ENCODE data around the gene CIAO1. TPM values are rescaled to one million over a fixed set of nuclear protein-coding genes. Genes with fewer than 3 reads are reported as not detected.

CIAO1 gene
- total RNA-seq, 1 donor from 2014 or later, result 58.6 TPM

DNA sequence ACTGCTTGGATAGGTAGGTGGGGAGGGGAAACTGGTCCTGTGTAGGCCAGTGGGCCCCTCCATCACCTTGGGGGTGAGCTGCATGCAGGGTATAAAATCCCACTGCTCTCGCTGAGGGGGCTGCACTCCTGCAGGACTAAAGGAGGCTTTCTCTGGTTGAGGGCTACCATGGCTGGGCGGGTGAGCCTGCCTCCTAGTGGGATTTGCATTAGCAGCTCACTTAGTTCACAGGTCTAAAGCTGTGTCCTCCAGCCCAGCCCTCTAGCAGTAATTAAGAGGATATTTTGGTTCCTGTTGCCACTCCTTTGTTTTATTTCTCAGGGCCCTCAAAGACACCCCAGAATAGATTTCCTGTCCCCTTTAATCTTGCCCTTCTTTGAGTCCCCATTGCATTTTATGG is 24.8 kb upstream of the CIAO1 start:
- TF ChIP-seq, protein P1, sequence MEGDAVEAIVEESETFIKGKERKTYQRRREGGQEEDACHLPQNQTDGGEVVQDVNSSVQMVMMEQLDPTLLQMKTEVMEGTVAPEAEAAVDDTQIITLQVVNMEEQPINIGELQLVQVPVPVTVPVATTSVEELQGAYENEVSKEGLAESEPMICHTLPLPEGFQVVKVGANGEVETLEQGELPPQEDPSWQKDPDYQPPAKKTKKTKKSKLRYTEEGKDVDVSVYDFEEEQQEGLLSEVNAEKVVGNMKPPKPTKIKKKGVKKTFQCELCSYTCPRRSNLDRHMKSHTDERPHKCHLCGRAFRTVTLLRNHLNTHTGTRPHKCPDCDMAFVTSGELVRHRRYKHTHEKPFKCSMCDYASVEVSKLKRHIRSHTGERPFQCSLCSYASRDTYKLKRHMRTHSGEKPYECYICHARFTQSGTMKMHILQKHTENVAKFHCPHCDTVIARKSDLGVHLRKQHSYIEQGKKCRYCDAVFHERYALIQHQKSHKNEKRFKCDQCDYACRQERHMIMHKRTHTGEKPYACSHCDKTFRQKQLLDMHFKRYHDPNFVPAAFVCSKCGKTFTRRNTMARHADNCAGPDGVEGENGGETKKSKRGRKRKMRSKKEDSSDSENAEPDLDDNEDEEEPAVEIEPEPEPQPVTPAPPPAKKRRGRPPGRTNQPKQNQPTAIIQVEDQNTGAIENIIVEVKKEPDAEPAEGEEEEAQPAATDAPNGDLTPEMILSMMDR (IDR thresholded peaks at IDR 0.05; ENCODE audit: insufficient read depth, low read depth, low read length), result no peak
- H3K9me3 ChIP-seq (ENCODE audit: insufficient read depth, low read depth, low read length), result no peaks in the 10 kb centered on the region
- no peaks in the 10 kb centered on the region for H3K36me3 ChIP-seq (ENCODE audit: insufficient read depth, low read length)
- H3K9ac ChIP-seq (ENCODE audit: low read length), result no peak overlapping the region
- H3K36me3 Mint-ChIP-seq (ENCODE audit: low read depth, unreplicated experiment), result peaks cover 13% of the 10 kb centered on the region
- no peak overlapping the region for H3K4me3 Mint-ChIP-seq (ENCODE audit: unreplicated experiment)
- no peak overlapping the region for H3K27ac ChIP-seq (ENCODE audit: low read depth, low read length)
- DNase-seq (ENCODE audit: low read depth) (no peak), FAIRE-seq (no peak)
- H3K4me3 ChIP-seq (ENCODE audit: insufficient read depth, low read depth, low read length), result no peak overlapping the region
- no peak overlapping the region for H2AFZ ChIP-seq (ENCODE audit: low read depth, low read length)
- H3K4me2 ChIP-seq (ENCODE audit: low read length), result no peak overlapping the region
- H4K20me1 ChIP-seq (ENCODE audit: insufficient read depth, low read length), result no peaks in the 10 kb centered on the region
- H3K79me2 ChIP-seq (ENCODE audit: insufficient read depth, low read length), result no peaks in the 10 kb centered on the region
- H3K4me1 ChIP-seq (ENCODE audit: insufficient read depth, low read length), result peaks cover 15% of the 10 kb centered on the region
- H3K9me3 Mint-ChIP-seq (ENCODE audit: unreplicated experiment), result no peaks in the 10 kb centered on the region
- H3K27me3 Mint-ChIP-seq (ENCODE audit: low read depth, unreplicated experiment), result no peaks in the 10 kb centered on the region
- H3K27me3 ChIP-seq (ENCODE audit: insufficient read depth, low read length), result no peaks in the 10 kb centered on the region
- peaks cover 10% of the 10 kb centered on the region for H3K4me1 Mint-ChIP-seq (ENCODE audit: low read depth, unreplicated experiment)
- no peak overlapping the region for H3K27ac Mint-ChIP-seq (ENCODE audit: unreplicated experiment)

- FAIRE-seq (peak; percentile 32), DNase-seq (ENCODE audit: low read depth) (peak; percentile 69)
- peak overlapping the region; percentile 61 for H2AFZ ChIP-seq (ENCODE audit: low read depth, low read length)
Observed at GRCh38 chr2:96241900-96242611, 24.0 kb upstream of the CIAO1 start.

GRCh38 chr2:96243843-96244242 is 22.2 kb upstream of the CIAO1 start:
- Histone ChIP-seq H2AFZ (ENCODE audit: low read depth, low read length) (no peak overlapping the region), H3K27me3 (ENCODE audit: insufficient read depth, low read length) (no peaks in the 10 kb centered on the region), H3K4me1 (ENCODE audit: insufficient read depth, low read length) (peaks cover 16% of the 10 kb centered on the region), H3K27ac (ENCODE audit: low read depth, low read length) (no peak overlapping the region), H3K79me2 (ENCODE audit: insufficient read depth, low read length) (no peaks in the 10 kb centered on the region), H3K9ac (ENCODE audit: low read length) (no peak overlapping the region), H3K9me3 (ENCODE audit: insufficient read depth, low read depth, low read length) (no peaks in the 10 kb centered on the region), H4K20me1 (ENCODE audit: insufficient read depth, low read length) (no peaks in the 10 kb centered on the region), H3K36me3 (ENCODE audit: insufficient read depth, low read length) (no peaks in the 10 kb centered on the region), H3K4me3 (ENCODE audit: insufficient read depth, low read depth, low read length) (no peak overlapping the region), H3K4me2 (ENCODE audit: low read length) (no peak overlapping the region)
- Mint-ChIP-seq H3K27ac (ENCODE audit: unreplicated experiment) (no peak overlapping the region), H3K4me3 (ENCODE audit: unreplicated experiment) (no peak overlapping the region), H3K9me3 (ENCODE audit: unreplicated experiment) (no peaks in the 10 kb centered on the region), H3K4me1 (ENCODE audit: low read depth, unreplicated experiment) (peaks cover 10% of the 10 kb centered on the region), H3K27me3 (ENCODE audit: low read depth, unreplicated experiment) (no peaks in the 10 kb centered on the region), H3K36me3 (ENCODE audit: low read depth, unreplicated experiment) (peaks cover 6% of the 10 kb centered on the region)
- no peak for TF ChIP-seq EZH2 (IDR thresholded peaks at IDR 0.05; ENCODE audit: insufficient read depth, low read length)
- TF ChIP-seq, protein P1 (IDR thresholded peaks at IDR 0.05; ENCODE audit: insufficient read depth, low read depth, low read length), result no peak
- DNase-seq (ENCODE audit: low read depth) (no peak), FAIRE-seq (no peak)

More at GRCh38 chr2:96241900-96242611, 24.0 kb upstream of the CIAO1 start:
- H3K36me3 Mint-ChIP-seq (ENCODE audit: low read depth, unreplicated experiment), result peaks cover 13% of the 10 kb centered on the region
- H3K4me1 Mint-ChIP-seq (ENCODE audit: low read depth, unreplicated experiment), result peaks cover 10% of the 10 kb centered on the region
- no peaks in the 10 kb centered on the region for H3K79me2 ChIP-seq (ENCODE audit: insufficient read depth, low read length)
- no peaks in the 10 kb centered on the region for H3K27me3 Mint-ChIP-seq (ENCODE audit: low read depth, unreplicated experiment)
- H4K20me1 ChIP-seq (ENCODE audit: insufficient read depth, low read length), result no peaks in the 10 kb centered on the region
- no peak overlapping the region for H3K4me3 ChIP-seq (ENCODE audit: insufficient read depth, low read depth, low read length)
- H3K4me3 Mint-ChIP-seq (ENCODE audit: unreplicated experiment), result no peak overlapping the region
- H3K27ac Mint-ChIP-seq (ENCODE audit: unreplicated experiment), result peak overlapping the region; percentile 53
- no peaks in the 10 kb centered on the region for H3K9me3 Mint-ChIP-seq (ENCODE audit: unreplicated experiment)
- H3K4me2 ChIP-seq (ENCODE audit: low read length), result no peak overlapping the region
- no peaks in the 10 kb centered on the region for H3K36me3 ChIP-seq (ENCODE audit: insufficient read depth, low read length)
- TF ChIP-seq, protein P1 (IDR thresholded peaks at IDR 0.05; ENCODE audit: insufficient read depth, low read depth, low read length), result no peak
- TF ChIP-seq EZH2 (IDR thresholded peaks at IDR 0.05; ENCODE audit: insufficient read depth, low read length), result no peak
- no peaks in the 10 kb centered on the region for H3K9me3 ChIP-seq (ENCODE audit: insufficient read depth, low read depth, low read length)
- H3K27me3 ChIP-seq (ENCODE audit: insufficient read depth, low read length), result no peaks in the 10 kb centered on the region
- peaks cover 16% of the 10 kb centered on the region for H3K4me1 ChIP-seq (ENCODE audit: insufficient read depth, low read length)
- peak overlapping the region; percentile 52 for H3K27ac ChIP-seq (ENCODE audit: low read depth, low read length)
- H3K9ac ChIP-seq (ENCODE audit: low read length), result no peak overlapping the region

All from astrocyte (in vitro differentiated cells and primary cell).